Neural progenitor cell (in vitro differentiated cells): ENCODE data around the gene RIOK3. TPM values are rescaled to one million over a fixed set of nuclear protein-coding genes. Genes with fewer than 3 reads are reported as not detected.

Source experiments
- DNase-seq: peaks from one replicate; pipeline ENCODE4 v3.0.0-alpha.2; 2016; ENCODE audit warnings: low spot score
- H2AFZ ChIP-seq: fragments of 200-600 bp; sonication (generic); replicated peaks from 2 replicates; pipeline ENCODE4 v1.6.1; 2016; ENCODE audit warnings: antibody characterized with exemption
- H3F3A ChIP-seq: fragments of 200-600 bp; sonication (generic); 2 replicates; pipeline ENCODE4 v1.6.1; 2016; ENCODE audit warnings: antibody characterized with exemption, low read depth
- H3K27ac ChIP-seq: fragments of 200-600 bp; sonication (generic); 2 replicates; pipeline ENCODE4 v1.5.1; 2016; ENCODE audit warnings: mild to moderate bottlenecking
- H3K27me3 ChIP-seq: fragments of 200-600 bp; sonication (generic); 2 replicates; pipeline ENCODE4 v1.6.1; 2016; ENCODE audit warnings: mild to moderate bottlenecking, moderate library complexity
- H3K36me3 ChIP-seq: fragments of 200-600 bp; sonication (generic); 2 replicates; pipeline ENCODE4 v1.5.1; 2016
- H3K4me1 ChIP-seq: fragments of 200-600 bp; sonication (generic); 2 replicates; pipeline ENCODE4 v1.6.1; 2016; ENCODE audit warnings: mixed run types
- H3K4me2 ChIP-seq: fragments of 200-600 bp; sonication (generic); 2 replicates; pipeline ENCODE4 v1.6.1; 2016
- H3K4me3 ChIP-seq: fragments of 200-600 bp; sonication (generic); 2 replicates; pipeline ENCODE4 v1.5.1; 2016
- H3K79me2 ChIP-seq: fragments of 200-600 bp; sonication (generic); 2 replicates; pipeline ENCODE4 v1.6.1; 2016; ENCODE audit warnings: low read depth
- H3K9ac ChIP-seq: fragments of 200-600 bp; sonication (generic); 2 replicates; pipeline ENCODE4 v1.6.1; 2016
- H3K9me3 ChIP-seq: fragments of 200-600 bp; sonication (generic); 2 replicates; pipeline ENCODE4 v1.5.1; 2016; ENCODE audit warnings: low read depth
- H4K20me1 ChIP-seq: fragments of 200-600 bp; sonication (generic); 2 replicates; pipeline ENCODE4 v1.6.1; 2016; ENCODE audit warnings: low read depth
- H3K27ac Mint-ChIP-seq: 3 replicates; pipeline ENCODE4 v1.8.0; 2021; ENCODE audit warnings: mixed read lengths
- H3K27me3 Mint-ChIP-seq: 2 replicates; pipeline ENCODE4 v1.8.0; 2022; ENCODE audit warnings: low read depth, mild to moderate bottlenecking, inconsistent platforms, moderate library complexity, mixed read lengths; ENCODE audit not compliant: insufficient read depth
- H3K36me3 Mint-ChIP-seq: 3 replicates; pipeline ENCODE4 v1.8.0; 2021; ENCODE audit warnings: mixed read lengths
- H3K4me1 Mint-ChIP-seq: 3 replicates; pipeline ENCODE4 v1.8.0; 2021; ENCODE audit warnings: mixed read lengths
- H3K4me3 Mint-ChIP-seq: 3 replicates; pipeline ENCODE4 v1.8.0; 2021; ENCODE audit warnings: mild to moderate bottlenecking, moderate library complexity, mixed read lengths
- H3K9me3 Mint-ChIP-seq: 3 replicates; pipeline ENCODE4 v1.8.0; 2020; ENCODE audit warnings: mixed read lengths
- CTCF ChIP-seq: fragments of 200-600 bp; sonication (generic); IDR thresholded peaks from 2 replicates; pipeline ENCODE4 v1.5.1; 2017; ENCODE audit warnings: antibody characterized with exemption, mild to moderate bottlenecking
- EZH2 ChIP-seq: fragments of 200-600 bp; sonication (generic); IDR thresholded peaks from 2 replicates; pipeline ENCODE4 v1.6.1; 2017; ENCODE audit warnings: antibody characterized with exemption, mild to moderate bottlenecking, moderate library complexity
- EZH2phosphoT487 ChIP-seq: fragments of 200-600 bp; sonication (generic); IDR thresholded peaks from 2 replicates; pipeline ENCODE4 v1.6.1; 2017; ENCODE audit warnings: antibody characterized with exemption
- total RNA-seq: library from RNA; depleted of rRNA; stranded (reverse); fragments of >200 nt; gene quantifications from 2 replicates; pipeline ENCODE4 v1.2.3, GENCODE V29; 2015; ENCODE audit warnings: low replicate concordance

Gene RIOK3
- total RNA-seq, 1 donor from 2014 or later: 77.5 TPM

GRCh38 chr18:23521271-23521670, 68.2 kb downstream of the RIOK3 start:
- Histone ChIP-seq H3K9ac (no peak overlapping the region), H4K20me1 (no peaks in the 10 kb centered on the region), H3K27ac (no peak overlapping the region), H3K4me1 (peaks cover under 1% of the 10 kb centered on the region), H3K4me2 (no peak overlapping the region), H3K79me2 (no peaks in the 10 kb centered on the region), H3K4me3 (no peak overlapping the region), H3K36me3 (no peaks in the 10 kb centered on the region), H3K27me3 (no peaks in the 10 kb centered on the region), H2AFZ (no peak overlapping the region), H3K9me3 (no peaks in the 10 kb centered on the region), H3F3A (no peaks in the 10 kb centered on the region)
- H3K9me3 Mint-ChIP-seq: no peaks in the 10 kb centered on the region
- no peak overlapping the region for H3K27ac Mint-ChIP-seq
- no peak for DNase-seq
- H3K4me1 Mint-ChIP-seq: no peaks in the 10 kb centered on the region
- H3K36me3 Mint-ChIP-seq: peaks cover 34% of the 10 kb centered on the region
- no peak for TF ChIP-seq CTCF
- no peak for TF ChIP-seq EZH2phosphoT487
- TF ChIP-seq EZH2: no peak
- H3K27me3 Mint-ChIP-seq: peaks cover 3% of the 10 kb centered on the region
- no peak overlapping the region for H3K4me3 Mint-ChIP-seq

DNA sequence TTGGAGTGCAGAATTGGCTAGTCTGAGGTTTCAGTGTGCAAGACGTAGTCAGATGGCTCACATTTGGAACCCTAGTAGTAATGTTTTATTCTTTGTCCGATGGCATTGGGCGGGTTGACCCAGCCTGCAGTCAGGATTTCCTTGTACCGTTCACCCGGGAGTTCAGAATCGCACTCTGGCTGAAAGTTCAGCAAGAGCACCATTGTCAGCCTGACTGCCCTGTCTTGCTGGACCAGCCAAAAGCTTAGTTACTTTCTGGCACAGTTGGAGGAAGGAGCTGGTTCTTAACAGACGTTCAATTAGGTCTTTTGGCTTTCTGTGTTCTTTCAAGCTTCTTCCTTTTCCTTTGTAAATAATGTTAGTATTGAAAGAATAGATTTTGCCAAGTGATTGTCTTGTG, 68.8 kb downstream of the RIOK3 start:
- Mint-ChIP-seq H3K36me3 (peaks cover 37% of the 10 kb centered on the region), H3K27me3 (peaks cover 3% of the 10 kb centered on the region), H3K4me3 (no peak overlapping the region), H3K27ac (no peak overlapping the region), H3K4me1 (no peaks in the 10 kb centered on the region), H3K9me3 (no peaks in the 10 kb centered on the region)
- Histone ChIP-seq H3K4me2 (no peak overlapping the region), H4K20me1 (no peaks in the 10 kb centered on the region), H3K9ac (no peak overlapping the region), H3K27ac (no peak overlapping the region), H3K9me3 (no peaks in the 10 kb centered on the region), H3K36me3 (no peaks in the 10 kb centered on the region), H3K79me2 (no peaks in the 10 kb centered on the region), H2AFZ (no peak overlapping the region), H3F3A (no peaks in the 10 kb centered on the region), H3K27me3 (no peaks in the 10 kb centered on the region), H3K4me1 (peaks cover 6% of the 10 kb centered on the region), H3K4me3 (no peak overlapping the region)
- DNase-seq: no peak
- TF ChIP-seq EZH2phosphoT487 (no peak), EZH2 (no peak), CTCF (no peak)

DNA sequence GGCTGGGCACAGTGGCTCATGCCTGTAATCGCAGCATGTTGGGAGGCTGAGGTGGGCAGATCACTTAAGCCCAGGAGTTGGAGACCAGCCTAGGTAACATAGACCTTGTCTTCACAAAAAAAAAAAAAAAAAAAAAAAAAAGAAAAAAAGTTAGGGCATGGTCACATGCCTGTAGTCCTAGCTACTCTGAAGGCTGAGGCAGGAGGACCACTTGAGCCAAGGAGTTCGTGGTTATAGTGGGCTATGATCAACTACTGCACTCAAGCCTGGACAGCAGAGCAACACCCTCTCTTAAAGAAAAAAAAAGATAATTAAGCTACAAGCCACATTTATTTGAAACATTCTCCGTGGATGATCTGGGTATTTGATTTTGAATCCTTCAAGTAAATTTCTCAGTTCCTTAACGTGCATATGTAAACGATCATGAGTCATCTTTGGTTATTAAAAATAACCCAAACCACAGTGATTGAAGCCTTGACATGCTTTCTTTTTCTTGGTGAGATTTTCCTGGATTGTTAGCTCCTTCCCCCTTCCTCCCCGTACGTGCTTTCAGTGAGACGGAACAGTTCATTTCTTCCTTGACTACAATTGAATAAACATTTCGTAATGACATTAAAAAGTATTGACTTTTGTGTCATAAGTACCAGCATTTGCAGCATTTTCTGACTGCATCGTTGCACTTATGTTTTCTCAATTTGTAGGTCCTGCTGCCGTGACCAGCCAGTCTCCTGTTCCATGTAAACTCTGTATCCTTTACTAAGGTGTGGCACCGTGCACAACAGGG, 70.5 kb downstream of the RIOK3 start:
- H3K4me2 ChIP-seq: no peak overlapping the region
- H3K27me3 Mint-ChIP-seq: no peaks in the 10 kb centered on the region
- H3K36me3 Mint-ChIP-seq: peaks cover 35% of the 10 kb centered on the region

More for the DNA sequence above, 70.5 kb downstream of the RIOK3 start:
- H3K36me3 ChIP-seq: no peaks in the 10 kb centered on the region
- TF ChIP-seq EZH2 (no peak), EZH2phosphoT487 (no peak), CTCF (no peak)
- Mint-ChIP-seq H3K4me3 (no peak overlapping the region), H3K9me3 (no peaks in the 10 kb centered on the region), H3K27ac (no peak overlapping the region), H3K4me1 (no peaks in the 10 kb centered on the region)
- H3K4me3 ChIP-seq: no peak overlapping the region
- H3K9ac ChIP-seq: no peak overlapping the region
- no peaks in the 10 kb centered on the region for H3F3A ChIP-seq
- no peaks in the 10 kb centered on the region for H4K20me1 ChIP-seq
- peaks cover 6% of the 10 kb centered on the region for H3K4me1 ChIP-seq
- H3K27me3 ChIP-seq: no peaks in the 10 kb centered on the region
- H3K9me3 ChIP-seq: no peaks in the 10 kb centered on the region
- no peaks in the 10 kb centered on the region for H3K79me2 ChIP-seq
- no peak overlapping the region for H2AFZ ChIP-seq
- DNase-seq: no peak
- no peak overlapping the region for H3K27ac ChIP-seq
